ENCODE results near the gene PDP2.

Gene PDP2

GRCh38 chr16:66935314-66936011, 55.1 kb downstream of the PDP2 start, which contains the start of gene CES2:
Gene CES2 (plus strand): TSS chr16:66935516. CDS start chr16:66935636, 120 bp downstream.
- DNase-seq (ENCODE audit: low read depth) = no peak

- DNase-seq (ENCODE audit: low read depth) = no peak
These were observed 56.1 kb downstream of the PDP2 start for GRCh38 chr16:66936462-66936861.

- no peak for DNase-seq (ENCODE audit: low read depth)
These were observed 56.7 kb downstream of the PDP2 start for GRCh38 chr16:66936889-66937554.

- DNase-seq (ENCODE audit: low read depth) = no peak
These were observed 57.5 kb downstream of the PDP2 start for GRCh38 chr16:66937725-66938337.

GRCh38 chr16:66939366-66939765, 59.1 kb downstream of the PDP2 start:
- DNase-seq (ENCODE audit: low read depth) = no peak

- no peak for DNase-seq (ENCODE audit: low read depth)
These were observed 59.9 kb downstream of the PDP2 start for GRCh38 chr16:66940236-66940635.
